GM23338 (cell line): Measurements from ENCODE around the gene COA1. TPM values are rescaled to one million over a fixed set of nuclear protein-coding genes. Genes with fewer than 3 reads are reported as not detected.

ENCODE experiments used
- ATAC-seq: fragments of 200-7000 bp; cut with Tn5 transposase; 3 replicates; pipeline ENCODE4 v1.9.1; 2020
- DNase-seq: peaks from one replicate; pipeline ENCODE4 v3.0.0-alpha.2; 2015; ENCODE audit warnings: low spot score
- H2AFZ ChIP-seq: fragments of 200-600 bp; sonication (generic); 2 replicates; pipeline ENCODE4 v1.8.0; 2016; ENCODE audit warnings: antibody characterized with exemption, mild to moderate bottlenecking, moderate library complexity
- H3F3A ChIP-seq: fragments of 200-600 bp; sonication (generic); replicated peaks from 2 replicates; pipeline ENCODE4 v1.8.0; 2017; ENCODE audit warnings: antibody characterized with exemption, mixed run types, low read depth
- H3K27ac ChIP-seq: fragments of 200-600 bp; sonication (generic); 2 replicates; pipeline ENCODE4 v1.6.1; 2016; ENCODE audit warnings: low read depth
- H3K27me3 ChIP-seq: fragments of 200-600 bp; sonication (generic); 2 replicates; pipeline ENCODE4 v1.8.0; 2016; ENCODE audit warnings: mild to moderate bottlenecking, mixed run types, moderate library complexity; ENCODE audit not compliant: insufficient read depth
- H3K36me3 ChIP-seq: fragments of 200-600 bp; sonication (generic); 2 replicates; pipeline ENCODE4 v1.8.0; 2016; ENCODE audit warnings: mild to moderate bottlenecking; ENCODE audit not compliant: insufficient read depth
- H3K4me1 ChIP-seq: fragments of 200-600 bp; sonication (generic); 2 replicates; pipeline ENCODE4 v1.8.0; 2016; ENCODE audit warnings: mild to moderate bottlenecking, moderate library complexity; ENCODE audit not compliant: insufficient read depth
- H3K4me2 ChIP-seq: fragments of 200-600 bp; sonication (generic); 2 replicates; pipeline ENCODE4 v1.7.1; 2017; ENCODE audit warnings: mixed run types
- H3K4me3 ChIP-seq: fragments of 200-600 bp; sonication (generic); 2 replicates; pipeline ENCODE4 v1.6.1; 2016; ENCODE audit warnings: mixed run types
- H3K79me2 ChIP-seq: fragments of 200-600 bp; sonication (generic); replicated peaks from 2 replicates; pipeline ENCODE4 v1.8.0; 2017; ENCODE audit warnings: mild to moderate bottlenecking; ENCODE audit not compliant: insufficient read depth
- H3K9me2 ChIP-seq: fragments of 200-600 bp; sonication (generic); 2 replicates; pipeline ENCODE4 v1.8.0; 2017; ENCODE audit not compliant: insufficient read depth
- H4K20me1 ChIP-seq: fragments of 200-600 bp; sonication (generic); replicated peaks from 2 replicates; pipeline ENCODE4 v1.8.0; 2017; ENCODE audit warnings: mild to moderate bottlenecking; ENCODE audit not compliant: insufficient read depth
- H3K27ac Mint-ChIP-seq: 2 replicates; pipeline ENCODE4 v1.8.0; 2020; ENCODE audit warnings: inconsistent platforms, mild to moderate bottlenecking, moderate library complexity, mixed read lengths
- H3K27me3 Mint-ChIP-seq: 3 replicates; pipeline ENCODE4 v1.8.0; 2022; ENCODE audit warnings: low read depth, mild to moderate bottlenecking, moderate library complexity, mixed read lengths, inconsistent platforms; ENCODE audit not compliant: insufficient read depth, poor library complexity
- H3K36me3 Mint-ChIP-seq: 3 replicates; pipeline ENCODE4 v1.8.0; 2021; ENCODE audit warnings: low read depth, mild to moderate bottlenecking, inconsistent platforms, moderate library complexity, mixed read lengths
- H3K4me1 Mint-ChIP-seq: 3 replicates; pipeline ENCODE4 v1.8.0; 2020; ENCODE audit warnings: mild to moderate bottlenecking, inconsistent platforms, mixed read lengths
- H3K4me3 Mint-ChIP-seq: 3 replicates; pipeline ENCODE4 v1.8.0; 2021; ENCODE audit warnings: moderate library complexity, mild to moderate bottlenecking, inconsistent platforms, mixed read lengths
- H3K9me3 Mint-ChIP-seq: 3 replicates; pipeline ENCODE4 v1.8.0; 2020; ENCODE audit warnings: moderate library complexity, mild to moderate bottlenecking, inconsistent platforms, mixed read lengths
- CREB1 ChIP-seq: fragments of 250-450 bp; sonication (Bioruptor Pico); IDR thresholded peaks from 2 replicates; pipeline ENCODE4 v1.5.0; 2020; ENCODE audit warnings: low read depth, mild to moderate bottlenecking, moderate library complexity
- CTCF ChIP-seq, 2 experiments: fragments of 200-600 bp in 1 of 2; sonication (generic) in 1 of 2; conservative IDR thresholded peaks; 2 replicates each; pipeline versions ENCODE4 v1.5.1 to v1.6.1; 2016 to 2017; ENCODE audit warnings: antibody characterized with exemption in 2 of 2, low read depth in 2 of 2, mild to moderate bottlenecking in 2 of 2, moderate library complexity in 1 of 2
- ETS1 ChIP-seq: IDR thresholded peaks from 2 replicates; pipeline ENCODE4 v1.6.1; 2016; ENCODE audit warnings: antibody characterized with exemption
- EZH2 ChIP-seq: fragments of 200-600 bp; sonication (generic); IDR thresholded peaks from one replicate; pipeline ENCODE4 v1.8.0; 2017; ENCODE audit warnings: antibody characterized with exemption, mild to moderate bottlenecking, low read depth; ENCODE audit not compliant: unreplicated experiment
- EZH2phosphoT487 ChIP-seq: fragments of 200-600 bp; sonication (generic); IDR thresholded peaks from one replicate; pipeline ENCODE4 v1.8.1; 2018; ENCODE audit warnings: antibody characterized with exemption; ENCODE audit not compliant: unreplicated experiment
- JUNB ChIP-seq: IDR thresholded peaks from one replicate; pipeline ENCODE4 v1.6.1; 2016; ENCODE audit warnings: antibody characterized with exemption; ENCODE audit not compliant: unreplicated experiment
- POLR2AphosphoS5 ChIP-seq: IDR thresholded peaks from 2 replicates; pipeline ENCODE4 v1.6.1; 2016; ENCODE audit warnings: antibody characterized with exemption, low read depth
- REST ChIP-seq: IDR thresholded peaks from one replicate; pipeline ENCODE4 v1.6.1; 2018; ENCODE audit warnings: antibody characterized with exemption; ENCODE audit not compliant: unreplicated experiment
- STAT1 ChIP-seq: IDR thresholded peaks from one replicate; pipeline ENCODE4 v1.6.1; 2016; ENCODE audit warnings: antibody characterized with exemption; ENCODE audit not compliant: unreplicated experiment
- ZNF331 ChIP-seq: fragments of 250-450 bp; sonication (Bioruptor Pico); IDR thresholded peaks from 2 replicates; pipeline ENCODE4 v1.5.0; 2020; ENCODE audit warnings: low read depth, mild to moderate bottlenecking, moderate library complexity
- polyA plus RNA-seq: library from polyadenylated mRNA; unstranded; fragments of >200 nt; fragmentation: Nextera tagmentation; extraction: Ambion mirVana; gene quantifications from 2 replicates; pipeline ENCODE4 v1.2.1, GENCODE V29; 2016
- total RNA-seq: library from RNA; depleted of rRNA; stranded (reverse); fragments of >200 nt; shearing (Covaris generic); gene quantifications from 2 replicates; pipeline ENCODE4 v1.2.3, GENCODE V29; 2014

COA1 gene
- total and polyA plus RNA-seq, 2 experiments from 2014 or later = 156 to 158 TPM

GRCh38 chr7:43591558-43592180 lies 137.7 kb downstream of the COA1 start:
- 0 out of 2 replicates have a peak overlapping the region, but pooled peaks have one; percentile 4 for H3K27ac ChIP-seq
- no peak overlapping the region for H2AFZ ChIP-seq
- no peaks in the 10 kb centered on the region for H3K9me3 Mint-ChIP-seq
- DNase-seq (peak; percentile 32), ATAC-seq (peak; percentile 59)
- no peaks in the 10 kb centered on the region for H3F3A ChIP-seq
- no peaks in the 10 kb centered on the region for H3K27me3 Mint-ChIP-seq
- peaks cover 92% of the 10 kb centered on the region for H3K79me2 ChIP-seq
- no peaks in the 10 kb centered on the region for H3K36me3 ChIP-seq
- H3K36me3 Mint-ChIP-seq = no peaks in the 10 kb centered on the region
- peaks cover 5% of the 10 kb centered on the region; the same call in 1 of the 2 replicates for H3K4me1 ChIP-seq
- no peaks in the 10 kb centered on the region for H3K27me3 ChIP-seq
- TF ChIP-seq CREB1 (CRISPR knock-in tag) (no peak), CTCF (conservative IDR thresholded peaks at IDR 0.05; ENCODE audit: low read depth in 2 of 2) (no peak)
- no peaks in the 10 kb centered on the region for H3K9me2 ChIP-seq
- H3K27ac Mint-ChIP-seq = no peak overlapping the region; the same call in 1 of the 2 replicates
- no peak overlapping the region for H3K4me3 Mint-ChIP-seq
- no peak overlapping the region for H3K4me2 ChIP-seq
- no peak overlapping the region for H3K4me3 ChIP-seq
- H3K4me1 Mint-ChIP-seq = peaks cover 4% of the 10 kb centered on the region; the same call in 2 of the 3 replicates
- H4K20me1 ChIP-seq = no peaks in the 10 kb centered on the region; the same call in 1 of the 2 replicates

GRCh38 chr7:43590862-43591557 lies 138.3 kb downstream of the COA1 start:
- H3K9me3 Mint-ChIP-seq = no peaks in the 10 kb centered on the region
- peaks cover 97% of the 10 kb centered on the region for H3K79me2 ChIP-seq
- no peaks in the 10 kb centered on the region for H3F3A ChIP-seq
- DNase-seq (no peak), ATAC-seq (no peak)
- H3K27me3 Mint-ChIP-seq = no peaks in the 10 kb centered on the region
- no peak overlapping the region for H3K4me2 ChIP-seq
- peaks cover 7% of the 10 kb centered on the region; the same call in 2 of the 3 replicates for H3K4me1 Mint-ChIP-seq
- no peak for TF ChIP-seq EZH2phosphoT487
- TF ChIP-seq CREB1 (CRISPR knock-in tag) = no peak
- no peak for TF ChIP-seq EZH2
- no peak for TF ChIP-seq ZNF331
- TF ChIP-seq CTCF (conservative IDR thresholded peaks at IDR 0.05; ENCODE audit: low read depth in 2 of 2) = no peak
- no peak for TF ChIP-seq POLR2AphosphoS5
- no peak for TF ChIP-seq REST
- no peak for TF ChIP-seq JUNB
- TF ChIP-seq STAT1 = no peak
- no peak for TF ChIP-seq ETS1
- no peak overlapping the region; the same call in 1 of the 2 replicates for H3K27ac Mint-ChIP-seq
- peaks cover 5% of the 10 kb centered on the region; the same call in 1 of the 2 replicates for H3K4me1 ChIP-seq
- no peaks in the 10 kb centered on the region for H3K36me3 ChIP-seq
- no peak overlapping the region for H3K4me3 Mint-ChIP-seq
- no peaks in the 10 kb centered on the region for H3K36me3 Mint-ChIP-seq
- no peak overlapping the region for H3K4me3 ChIP-seq
- H3K9me2 ChIP-seq = no peaks in the 10 kb centered on the region
- H4K20me1 ChIP-seq = no peaks in the 10 kb centered on the region; the same call in 1 of the 2 replicates
- H3K27ac ChIP-seq = no peak overlapping the region
- no peaks in the 10 kb centered on the region for H3K27me3 ChIP-seq
- H2AFZ ChIP-seq = no peak overlapping the region
